ENCODE measurements around the gene ROR1.

ROR1 gene

DNA sequence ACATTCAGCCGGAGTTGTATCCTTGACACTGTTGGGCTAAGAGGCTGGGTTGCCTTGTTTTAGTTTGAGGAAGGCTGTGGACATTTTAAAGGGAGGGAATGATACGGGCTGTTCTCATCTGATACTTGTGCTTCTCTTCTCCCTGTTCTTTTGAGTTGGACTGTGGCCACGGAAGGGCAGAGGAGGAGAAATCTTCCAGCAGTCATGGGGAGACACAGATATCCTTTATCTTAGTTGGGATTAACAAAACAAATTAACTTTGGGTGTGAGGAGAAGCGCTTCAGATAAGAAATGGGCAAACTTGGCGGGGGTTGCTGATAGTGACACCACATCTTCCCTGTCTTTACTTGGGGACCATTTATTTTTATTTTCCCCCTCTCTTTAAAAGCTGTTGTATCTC, 138.8 kb downstream of the ROR1 start:
- no peak for DNase-seq (ENCODE audit: low read depth in 2 of 2)

DNA sequence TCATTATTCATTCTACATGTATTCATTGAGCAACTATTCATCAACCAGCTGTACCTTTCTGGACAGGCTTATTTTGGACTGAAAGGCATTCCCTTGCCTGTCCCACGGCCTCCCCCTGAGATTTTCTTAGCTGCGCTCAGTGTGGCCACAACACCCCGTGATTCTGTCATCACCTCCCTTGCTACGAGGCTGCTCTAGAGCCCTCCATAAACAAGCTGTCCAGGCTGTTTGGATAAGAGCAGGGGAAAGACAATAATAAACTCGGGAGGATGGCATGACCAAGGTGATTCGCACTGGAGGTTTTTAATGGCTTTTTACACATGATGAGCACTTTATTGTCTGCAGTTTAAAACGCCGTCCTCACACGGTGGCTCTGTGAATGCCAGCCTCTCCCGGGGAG, 139.7 kb downstream of the ROR1 start:
- DNase-seq (ENCODE audit: low read depth in 2 of 2) = no peak

DNA sequence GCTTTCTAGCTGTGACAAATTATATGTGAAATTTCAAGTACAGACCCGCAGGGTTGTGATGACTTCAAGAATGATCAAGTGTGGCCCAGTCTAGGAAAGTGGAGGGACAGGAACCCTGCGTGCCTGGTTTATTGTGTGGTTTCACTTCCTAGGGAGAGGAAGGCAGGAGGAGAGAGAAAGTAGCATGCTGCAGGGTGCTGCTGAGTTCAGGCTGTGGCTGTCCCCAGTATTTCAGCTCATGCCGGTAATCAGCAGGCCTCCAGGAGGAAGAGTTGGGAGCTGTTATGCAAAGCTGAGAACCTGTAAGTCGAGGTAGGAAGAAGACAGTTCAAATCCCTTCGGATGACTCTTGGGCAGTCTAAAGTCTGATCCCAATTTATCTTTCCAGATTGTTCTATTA, 140.4 kb downstream of the ROR1 start:
- DNase-seq (ENCODE audit: low read depth in 2 of 2) = no peak

DNA sequence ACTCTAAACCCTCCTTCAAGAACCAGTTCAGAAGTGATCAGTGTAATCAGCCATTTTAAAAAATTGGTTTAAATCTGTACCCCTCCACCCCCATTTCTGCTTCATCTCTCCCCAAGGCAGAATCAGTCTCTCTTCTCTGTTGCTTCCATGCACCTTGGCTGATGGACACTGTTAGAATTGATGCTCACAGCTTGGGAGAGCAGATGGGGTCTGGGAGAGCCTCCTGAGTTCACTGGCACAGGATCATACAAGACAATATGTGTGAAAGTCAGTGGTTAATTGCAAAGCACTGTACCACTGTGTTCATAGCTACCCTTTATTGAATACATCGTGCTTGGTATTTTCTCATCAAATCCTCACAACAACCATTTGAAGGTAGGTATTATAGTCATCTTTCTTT, 140.9 kb downstream of the ROR1 start:
- no peak for DNase-seq (ENCODE audit: low read depth in 2 of 2)

DNA sequence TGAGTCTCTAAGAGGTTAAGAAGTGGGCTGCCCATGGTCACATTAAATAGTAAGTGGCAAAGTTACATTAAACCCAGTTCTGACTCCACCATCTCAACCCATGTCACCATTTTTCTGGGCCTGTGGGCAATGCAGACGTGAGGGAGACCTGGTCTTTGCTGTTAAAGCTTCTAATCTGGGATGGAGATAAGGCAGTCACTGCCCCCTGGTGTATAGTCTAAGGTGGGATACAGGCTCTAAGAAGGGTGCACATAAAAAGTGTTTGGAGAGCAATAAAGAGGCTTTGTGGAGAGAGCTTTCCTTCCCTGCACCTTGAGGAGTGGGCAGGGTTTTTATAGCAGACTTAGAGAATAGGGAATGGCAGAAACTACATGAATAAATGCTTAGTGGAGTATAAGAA, 141.3 kb downstream of the ROR1 start:
- no peak for DNase-seq (ENCODE audit: low read depth in 2 of 2)

GRCh38 chr1:63916485-63917360, 142.9 kb downstream of the ROR1 start:
- no peak for DNase-seq (ENCODE audit: low read depth in 2 of 2)

DNA sequence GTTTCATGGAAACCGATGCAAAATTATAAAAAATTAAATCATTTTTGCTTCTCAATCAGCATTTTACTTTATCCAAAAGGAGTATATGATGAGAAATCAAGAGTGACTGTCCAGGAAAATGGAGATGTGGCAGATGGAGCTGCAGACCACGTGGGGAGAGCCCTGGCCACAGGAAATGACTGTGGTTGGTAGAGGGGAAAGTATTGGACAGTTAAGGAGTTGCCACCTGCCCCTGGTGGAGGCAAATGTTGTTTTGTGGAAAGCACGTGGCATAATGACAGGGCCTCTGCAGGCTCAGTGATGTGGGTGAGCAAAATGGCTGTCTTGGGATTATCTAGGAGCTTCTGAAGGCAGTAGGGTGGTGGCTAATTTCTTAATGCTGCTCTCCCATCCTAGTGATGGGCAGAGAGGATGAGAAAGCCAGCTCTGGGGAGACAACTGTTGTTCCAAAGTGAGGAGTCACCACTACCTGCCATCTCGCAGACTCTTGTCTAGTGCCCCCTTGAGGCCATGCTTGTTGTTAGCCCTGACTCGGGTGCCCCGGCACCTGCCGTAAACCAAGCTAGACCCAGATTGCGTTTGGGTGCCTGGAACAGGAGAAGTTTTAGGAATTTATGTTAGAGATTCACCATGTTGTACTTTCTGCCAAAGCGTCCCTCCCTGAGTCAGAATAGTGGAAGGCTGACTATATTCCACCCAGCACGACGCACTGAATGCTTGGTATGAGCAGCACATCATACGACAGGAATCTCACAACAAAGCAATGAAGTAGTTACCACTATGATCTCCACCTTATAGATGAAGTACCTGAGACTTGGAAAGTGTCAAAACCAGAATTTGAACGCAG, 144.0 kb downstream of the ROR1 start:
- DNase-seq (ENCODE audit: low read depth in 2 of 2) = no peak

DNA sequence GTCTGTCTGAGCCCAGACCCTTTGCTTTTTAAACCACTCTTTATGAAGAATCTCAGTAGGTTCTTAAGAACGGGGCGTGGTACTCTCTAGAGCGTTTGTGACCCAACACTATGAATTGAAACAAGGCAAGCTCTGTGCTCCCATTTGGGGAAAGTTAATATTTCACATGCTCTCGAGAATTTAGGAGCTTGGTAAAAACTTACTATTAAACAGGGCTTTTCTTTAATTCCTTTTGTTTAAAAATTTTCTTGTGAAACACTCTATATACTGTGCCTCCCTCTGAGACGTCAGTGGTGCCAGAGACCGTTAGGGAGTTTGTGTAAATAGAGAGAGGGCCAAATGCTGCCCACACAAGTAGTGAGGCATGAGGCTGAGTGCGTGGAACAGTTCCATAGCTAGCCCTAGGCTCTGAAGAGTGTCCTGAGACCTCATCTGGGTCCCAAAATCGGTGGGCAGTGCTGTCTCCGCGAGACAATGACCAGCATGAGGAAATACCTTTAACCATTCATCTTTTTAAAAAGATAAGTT, 144.7 kb downstream of the ROR1 start:
- no peak for DNase-seq (ENCODE audit: low read depth in 2 of 2)

GRCh38 chr1:63920154-63921117, 146.6 kb downstream of the ROR1 start:
- no peak for DNase-seq (ENCODE audit: low read depth in 2 of 2)

DNA sequence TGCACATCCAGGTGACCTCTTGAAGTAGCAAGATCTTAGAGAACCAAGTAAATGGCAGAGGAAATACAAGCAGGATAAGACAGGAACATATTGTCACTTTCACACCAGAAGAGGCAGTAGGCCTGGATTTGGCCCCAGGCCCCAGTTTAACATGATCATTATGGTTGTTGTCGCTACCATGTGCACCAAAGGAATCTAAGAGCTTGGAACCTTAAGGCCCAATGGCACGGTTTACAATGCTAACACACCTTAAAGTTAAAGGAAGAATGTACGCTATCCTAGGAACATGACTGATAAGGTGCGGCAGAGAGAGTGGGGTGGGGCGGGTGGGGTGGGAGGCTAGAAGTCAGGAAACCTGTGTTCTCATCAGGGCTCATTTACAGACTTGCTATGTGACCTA, 147.5 kb downstream of the ROR1 start:
- DNase-seq (ENCODE audit: low read depth in 2 of 2) = no peak

GRCh38 chr1:63921802-63922201, 148.0 kb downstream of the ROR1 start:
- no peak for DNase-seq (ENCODE audit: low read depth in 2 of 2)

DNA sequence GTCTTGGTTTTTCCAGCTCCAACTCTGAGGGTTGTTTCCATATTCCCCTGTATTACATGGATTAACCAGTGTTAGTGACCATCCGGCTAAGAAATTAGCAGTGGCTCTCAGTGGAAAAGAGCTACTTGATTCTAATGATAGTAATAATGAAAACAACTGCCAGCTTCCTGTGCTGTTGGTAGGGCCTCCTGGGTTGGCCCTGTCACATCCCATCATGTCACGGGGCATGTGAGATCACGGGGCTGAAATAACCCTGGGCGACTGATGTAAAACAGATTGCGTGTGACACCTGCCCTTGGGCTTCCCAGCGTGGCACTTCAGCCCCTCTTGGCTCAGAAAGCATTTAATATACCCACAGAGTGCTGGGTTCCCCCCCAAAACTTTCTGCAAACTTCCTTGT, 149.0 kb downstream of the ROR1 start:
- no peak for DNase-seq (ENCODE audit: low read depth in 2 of 2)

DNA sequence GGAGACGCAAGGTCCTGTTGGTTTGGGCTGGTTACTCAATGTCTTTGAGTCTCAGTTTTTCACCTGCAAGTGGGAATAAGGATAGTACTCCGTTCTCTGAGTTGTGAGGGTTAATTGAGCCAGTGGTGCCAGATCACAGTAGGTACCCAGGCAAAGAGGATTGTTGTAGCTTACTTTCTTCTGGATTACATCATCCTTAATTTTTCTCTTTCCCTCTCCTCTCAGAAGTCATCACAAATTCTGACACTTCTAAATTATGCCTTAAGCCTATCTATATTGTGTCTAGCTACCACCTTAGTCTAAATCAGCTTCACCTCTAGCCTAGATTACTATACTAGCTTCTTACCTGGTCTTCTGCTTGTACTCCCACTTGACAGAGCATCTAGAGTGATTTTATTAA, 149.5 kb downstream of the ROR1 start:
- no peak for DNase-seq (ENCODE audit: low read depth in 2 of 2)

GRCh38 chr1:63924600-63924999, 150.8 kb downstream of the ROR1 start:
- DNase-seq (ENCODE audit: low read depth in 2 of 2) = no peak

GRCh38 chr1:63928186-63929105, 154.6 kb downstream of the ROR1 start:
- DNase-seq (ENCODE audit: low read depth in 2 of 2) = no peak

- no peak for DNase-seq (ENCODE audit: low read depth in 2 of 2)
Measured at GRCh38 chr1:63929106-63929478, 155.3 kb downstream of the ROR1 start.

- DNase-seq (ENCODE audit: low read depth in 2 of 2) = no peak
Measured at GRCh38 chr1:63931468-63931867, 157.7 kb downstream of the ROR1 start.

DNA sequence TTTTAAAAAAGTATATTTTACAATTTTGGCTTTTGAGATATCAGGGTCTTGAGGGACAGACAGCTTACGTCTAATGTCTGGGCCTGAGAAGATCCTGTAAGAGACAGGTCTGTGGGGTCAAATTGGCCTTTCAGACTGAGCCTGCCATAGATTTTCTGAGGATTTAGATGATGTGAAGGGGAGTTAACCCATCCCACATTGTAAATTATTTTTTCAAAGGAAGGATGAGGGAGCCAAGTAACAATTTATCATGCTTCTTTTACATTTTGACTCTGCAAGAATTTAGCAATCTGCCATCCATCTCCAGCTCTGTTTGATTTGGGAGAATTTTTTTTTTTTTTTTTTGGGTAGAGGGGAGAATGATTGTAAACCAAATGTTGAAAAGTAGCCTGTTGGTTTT, 160.9 kb downstream of the ROR1 start:
- DNase-seq (ENCODE audit: low read depth in 2 of 2) = no peak

GRCh38 chr1:63935143-63935542, 161.3 kb downstream of the ROR1 start:
- no peak for DNase-seq (ENCODE audit: low read depth in 2 of 2)

DNA sequence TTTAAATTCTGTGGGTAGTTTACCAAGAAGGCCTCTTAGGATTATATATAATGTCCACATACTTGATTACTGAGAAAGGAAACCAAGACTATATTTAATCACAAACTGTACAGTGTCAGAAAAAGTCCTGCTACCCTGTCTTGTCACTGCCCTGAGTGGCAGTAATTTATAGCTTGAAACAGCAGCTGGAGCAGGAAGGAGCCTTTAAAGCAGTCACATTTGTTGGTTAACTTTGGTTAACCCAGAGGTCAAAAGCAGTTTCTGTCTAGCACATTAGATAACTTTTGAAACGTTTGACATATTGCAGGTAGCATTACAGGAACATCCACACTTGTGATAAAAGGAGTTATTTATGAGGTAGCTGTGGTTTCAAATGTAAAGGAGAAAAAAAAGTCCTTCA, 161.7 kb downstream of the ROR1 start:
- no peak for DNase-seq (ENCODE audit: low read depth in 2 of 2)

- no peak for DNase-seq (ENCODE audit: low read depth in 2 of 2)
Measured at GRCh38 chr1:63936276-63936675, 162.5 kb downstream of the ROR1 start.

All from stimulated activated CD8-positive, alpha-beta memory T cell treated with anti-CD3 and anti-CD28 coated beads, Interleukin-15, amount 100 ng/mL, for 4 hours (primary cell).